ENCODE measurements around the gene SNAI3. TPM values are rescaled to one million over a fixed set of nuclear protein-coding genes. Genes with fewer than 3 reads are reported as not detected.

The SNAI3 gene
- total RNA-seq, 1 donor from 2014 or later = 3.1 TPM

GRCh38 chr16:88656291-88656980, 29.9 kb downstream of the SNAI3 start:
- Histone ChIP-seq H3K9me3 (replicated peaks) (no peaks in the 10 kb centered on the region), H3K4me1 (peaks cover 7% of the 10 kb centered on the region), H3K36me3 (peaks cover 36% of the 10 kb centered on the region), H3K27ac (replicated peaks) (no peak overlapping the region), H3K27me3 (ENCODE audit: low read depth) (no peaks in the 10 kb centered on the region), H3K4me3 (no peak overlapping the region)
- no peak for DNase-seq
- TF ChIP-seq, protein P1, sequence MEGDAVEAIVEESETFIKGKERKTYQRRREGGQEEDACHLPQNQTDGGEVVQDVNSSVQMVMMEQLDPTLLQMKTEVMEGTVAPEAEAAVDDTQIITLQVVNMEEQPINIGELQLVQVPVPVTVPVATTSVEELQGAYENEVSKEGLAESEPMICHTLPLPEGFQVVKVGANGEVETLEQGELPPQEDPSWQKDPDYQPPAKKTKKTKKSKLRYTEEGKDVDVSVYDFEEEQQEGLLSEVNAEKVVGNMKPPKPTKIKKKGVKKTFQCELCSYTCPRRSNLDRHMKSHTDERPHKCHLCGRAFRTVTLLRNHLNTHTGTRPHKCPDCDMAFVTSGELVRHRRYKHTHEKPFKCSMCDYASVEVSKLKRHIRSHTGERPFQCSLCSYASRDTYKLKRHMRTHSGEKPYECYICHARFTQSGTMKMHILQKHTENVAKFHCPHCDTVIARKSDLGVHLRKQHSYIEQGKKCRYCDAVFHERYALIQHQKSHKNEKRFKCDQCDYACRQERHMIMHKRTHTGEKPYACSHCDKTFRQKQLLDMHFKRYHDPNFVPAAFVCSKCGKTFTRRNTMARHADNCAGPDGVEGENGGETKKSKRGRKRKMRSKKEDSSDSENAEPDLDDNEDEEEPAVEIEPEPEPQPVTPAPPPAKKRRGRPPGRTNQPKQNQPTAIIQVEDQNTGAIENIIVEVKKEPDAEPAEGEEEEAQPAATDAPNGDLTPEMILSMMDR (IDR thresholded peaks at IDR 0.05; ENCODE audit: borderline replicate concordance) = no peak
- intact Hi-C loops (cut with micrococcal nuclease) = no loop called here

DNA sequence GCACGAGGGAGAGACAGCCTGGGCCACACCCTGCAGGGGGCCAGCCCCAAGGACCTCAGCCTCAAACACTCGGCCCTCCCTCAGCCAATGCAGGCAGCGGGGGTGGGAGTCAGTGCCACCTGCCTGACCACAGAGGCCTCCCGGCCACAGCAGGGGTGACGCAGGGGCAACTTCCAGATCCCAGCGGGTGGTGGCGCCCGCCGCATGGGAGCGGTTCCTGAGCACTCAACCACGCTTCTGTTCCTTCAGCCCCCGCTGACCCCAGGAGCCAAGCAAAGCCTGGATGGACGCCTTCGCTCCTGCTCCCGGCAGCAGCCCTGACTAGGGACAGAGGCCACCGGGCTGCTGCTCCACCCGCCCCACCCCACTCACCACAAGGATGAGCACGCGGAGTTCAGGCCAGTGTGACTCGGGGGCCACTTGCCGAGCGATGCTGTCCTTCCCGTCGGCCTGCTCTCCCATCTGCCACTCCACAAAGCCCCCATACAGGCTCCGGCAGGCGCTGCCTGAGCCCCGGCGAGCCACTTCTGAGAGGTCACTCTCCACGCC, 30.5 kb downstream of the SNAI3 start:
- intact Hi-C loops (cut with micrococcal nuclease) = no loop called here
- DNase-seq = no peak
- Histone ChIP-seq H3K4me3 (no peak overlapping the region), H3K27me3 (ENCODE audit: low read depth) (no peaks in the 10 kb centered on the region), H3K27ac (replicated peaks) (no peak overlapping the region), H3K4me1 (peaks cover 12% of the 10 kb centered on the region), H3K9me3 (replicated peaks) (no peaks in the 10 kb centered on the region), H3K36me3 (peaks cover 36% of the 10 kb centered on the region)
- TF ChIP-seq, protein P1 (IDR thresholded peaks at IDR 0.05; ENCODE audit: borderline replicate concordance) = no peak

GRCh38 chr16:88655053-88655732, 31.1 kb downstream of the SNAI3 start:
- Histone ChIP-seq H3K36me3 (peaks cover 36% of the 10 kb centered on the region), H3K9me3 (replicated peaks) (no peaks in the 10 kb centered on the region), H3K27me3 (ENCODE audit: low read depth) (no peaks in the 10 kb centered on the region), H3K4me3 (no peak overlapping the region), H3K27ac (replicated peaks) (no peak overlapping the region), H3K4me1 (peaks cover 18% of the 10 kb centered on the region)
- TF ChIP-seq, protein P1 (IDR thresholded peaks at IDR 0.05; ENCODE audit: borderline replicate concordance) = no peak
- intact Hi-C loops (cut with micrococcal nuclease) = no loop called here
- DNase-seq = no peak

DNA sequence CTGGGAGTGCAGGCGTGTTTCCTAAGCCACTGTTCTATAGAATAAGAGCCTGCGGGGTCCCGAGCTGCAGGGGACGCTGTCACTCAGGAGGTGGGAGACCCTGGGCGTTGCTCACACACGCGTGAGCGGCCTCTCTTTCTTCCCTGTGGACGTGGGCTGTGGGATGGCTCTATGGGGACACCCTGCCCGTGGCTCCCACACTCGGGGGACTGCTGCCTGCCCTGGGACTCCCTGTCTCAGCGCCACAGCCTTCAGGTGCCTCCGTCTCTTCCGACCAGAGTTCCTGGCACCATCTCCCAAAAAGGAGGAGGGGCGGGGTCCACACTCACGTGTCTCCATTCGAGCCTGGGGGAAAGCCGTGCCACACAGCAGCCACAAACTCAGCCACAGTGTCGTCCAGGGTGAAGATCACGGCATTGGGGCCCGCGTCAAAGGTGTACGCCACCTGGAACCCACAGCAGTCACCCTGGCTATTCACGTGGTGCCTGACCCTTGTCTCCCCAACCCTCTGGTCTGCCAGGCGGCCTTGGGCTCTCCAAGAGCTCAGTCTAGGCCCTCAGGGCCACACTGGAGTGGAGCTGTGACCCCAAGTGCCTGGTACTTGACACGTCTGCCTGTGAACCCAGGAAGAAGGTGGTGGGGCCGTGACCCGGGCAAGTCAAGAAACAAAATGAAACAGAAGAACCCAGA, 31.8 kb downstream of the SNAI3 start:
- intact Hi-C loops (cut with micrococcal nuclease) = no loop called here

More for the DNA sequence above, 31.8 kb downstream of the SNAI3 start:
- Histone ChIP-seq H3K27ac (replicated peaks) (no peak overlapping the region), H3K27me3 (ENCODE audit: low read depth) (no peaks in the 10 kb centered on the region), H3K36me3 (peaks cover 36% of the 10 kb centered on the region), H3K4me3 (no peak overlapping the region), H3K9me3 (replicated peaks) (no peaks in the 10 kb centered on the region), H3K4me1 (peaks cover 25% of the 10 kb centered on the region)
- TF ChIP-seq, protein P1 (IDR thresholded peaks at IDR 0.05; ENCODE audit: borderline replicate concordance) = no peak
- DNase-seq = no peak

Measured in left ventricle myocardium inferior (tissue), 1 donor.